Smooth muscle cell (in vitro differentiated cells): ENCODE results near the gene PRKCD. TPM values are rescaled to one million over a fixed set of nuclear protein-coding genes. Genes with fewer than 3 reads are reported as not detected.

Source experiments
- DNase-seq: peaks from one replicate; lab custom pipeline; 2025; ENCODE audit not compliant: unreplicated experiment; lab: John Stamatoyannopoulos, UW
- H2AFZ ChIP-seq: fragments of 200-600 bp; sonication (generic); 2 replicates; pipeline ENCODE4 v1.6.0; 2016; ENCODE audit warnings: antibody characterized with exemption, low read depth, mild to moderate bottlenecking
- H3F3A ChIP-seq: fragments of 200-600 bp; sonication (generic); 2 replicates; pipeline ENCODE4 v1.6.0; 2017; ENCODE audit warnings: antibody characterized with exemption, low read depth
- H3K27ac ChIP-seq: fragments of 200-600 bp; sonication (generic); 2 replicates; pipeline ENCODE4 v1.5.1; 2016; ENCODE audit warnings: low read depth, mild to moderate bottlenecking
- H3K27me3 ChIP-seq: fragments of 200-600 bp; sonication (generic); 2 replicates; pipeline ENCODE4 v1.6.1; 2016; ENCODE audit warnings: low read depth, mild to moderate bottlenecking
- H3K36me3 ChIP-seq: fragments of 200-600 bp; sonication (generic); 2 replicates; pipeline ENCODE4 v1.5.1; 2016; ENCODE audit warnings: low read depth
- H3K4me1 ChIP-seq: fragments of 200-600 bp; sonication (generic); 2 replicates; pipeline ENCODE4 v1.5.1; 2016; ENCODE audit warnings: low read depth
- H3K4me2 ChIP-seq: fragments of 200-600 bp; sonication (generic); 2 replicates; pipeline ENCODE4 v1.6.0; 2016; ENCODE audit warnings: mild to moderate bottlenecking
- H3K4me3 ChIP-seq: fragments of 200-600 bp; sonication (generic); 2 replicates; pipeline ENCODE4 v1.5.1; 2016; ENCODE audit warnings: mild to moderate bottlenecking
- H3K79me2 ChIP-seq: fragments of 200-600 bp; sonication (generic); 2 replicates; pipeline ENCODE4 v1.6.0; 2016; ENCODE audit warnings: low read depth, mild to moderate bottlenecking
- H3K9ac ChIP-seq: fragments of 200-600 bp; sonication (generic); 2 replicates; pipeline ENCODE4 v1.6.0; 2016; ENCODE audit warnings: low read depth
- H3K9me3 ChIP-seq: fragments of 200-600 bp; sonication (generic); replicated peaks from 2 replicates; pipeline ENCODE4 v1.5.1; 2016; ENCODE audit warnings: low read depth
- H4K20me1 ChIP-seq: fragments of 200-600 bp; sonication (generic); 2 replicates; pipeline ENCODE4 v1.6.0; 2016; ENCODE audit warnings: low read depth
- WGBS: methylation state at CpG from one replicate; pipeline ENCODE4 v1.1.7; 2016; ENCODE audit warnings: low lambda C conversion rate; 5-methylcytosine and 5-hydroxymethylcytosine counted together
- polyA plus RNA-seq: library from polyadenylated mRNA; unstranded; fragments of >200 nt; fragmentation: Nextera tagmentation; extraction: Ambion mirVana; gene quantifications from 2 replicates; pipeline ENCODE4 v1.2.1, GENCODE V29; 2016
- total RNA-seq: library from RNA; depleted of rRNA; stranded (reverse); fragments of >200 nt; gene quantifications from 2 replicates; pipeline ENCODE4 v1.2.3, GENCODE V29; 2014
- TF ChIP-seq, protein P1 (sequence below): fragments of 200-600 bp; sonication (generic); IDR thresholded peaks from 2 replicates; pipeline ENCODE4 v1.5.1; 2017; ENCODE audit warnings: borderline replicate concordance, mild to moderate bottlenecking, antibody characterized with exemption; ENCODE audit not compliant: insufficient read depth, poor library complexity, severe bottlenecking

The PRKCD gene
- total and polyA plus RNA-seq, 2 experiments from 2014 or later = 6.1 to 22.5 TPM

DNA sequence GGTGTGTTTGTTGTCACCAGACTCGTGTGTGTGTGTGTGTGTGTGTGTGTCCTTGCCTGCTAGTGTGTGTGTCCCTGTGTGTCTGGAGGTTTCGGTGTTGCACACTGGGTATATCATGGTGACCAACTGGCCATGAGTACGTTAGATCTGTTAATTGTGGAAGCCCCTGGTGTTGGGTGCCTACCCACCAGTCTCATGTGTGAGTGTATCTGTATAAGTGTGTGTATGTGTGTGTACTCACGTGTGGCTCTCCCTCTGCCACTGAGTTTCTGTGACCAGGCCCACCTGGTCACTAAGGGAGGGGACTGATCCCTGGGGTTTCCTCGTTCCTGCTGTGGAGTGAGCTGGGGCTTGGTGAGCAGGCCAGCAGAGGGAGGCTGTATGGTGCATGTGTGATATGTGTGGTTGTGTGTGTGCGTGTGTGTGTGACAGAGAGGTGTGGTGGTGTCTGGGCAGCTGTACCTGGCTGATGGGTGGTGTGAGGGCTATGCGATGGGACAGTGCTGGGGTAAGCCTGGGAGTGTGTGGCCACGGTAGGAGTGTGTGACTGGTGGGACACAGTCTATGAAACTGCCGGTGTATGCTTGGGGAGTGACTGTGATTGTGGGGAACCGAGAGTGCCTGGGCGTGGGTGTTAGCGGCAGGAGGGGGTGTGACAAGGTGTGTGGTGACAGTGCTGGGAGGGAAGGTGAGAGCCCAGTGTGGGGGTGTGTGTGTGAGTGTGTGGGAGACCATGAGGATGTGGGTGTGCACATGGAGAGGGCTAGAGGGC is 1.8 kb downstream of the PRKCD start:
- peak overlapping the region; percentile 40 for H3K27ac ChIP-seq
- H3K4me3 ChIP-seq = peak overlapping the region; percentile 94
- WGBS = 73% methylated on average over 12 of the region's 12 CpGs
- H3K36me3 ChIP-seq = no peaks in the 10 kb centered on the region
- H3K9me3 ChIP-seq = no peaks in the 10 kb centered on the region
- H4K20me1 ChIP-seq = peaks cover 49% of the 10 kb centered on the region
- H3K27me3 ChIP-seq = no peaks in the 10 kb centered on the region
- peak overlapping the region; percentile 98 for H3K4me2 ChIP-seq
- H3K4me1 ChIP-seq = peaks cover 4% of the 10 kb centered on the region
- DNase-seq = no peak
- no peaks in the 10 kb centered on the region for H3F3A ChIP-seq
- no peaks in the 10 kb centered on the region for H3K79me2 ChIP-seq
- TF ChIP-seq, protein P1, sequence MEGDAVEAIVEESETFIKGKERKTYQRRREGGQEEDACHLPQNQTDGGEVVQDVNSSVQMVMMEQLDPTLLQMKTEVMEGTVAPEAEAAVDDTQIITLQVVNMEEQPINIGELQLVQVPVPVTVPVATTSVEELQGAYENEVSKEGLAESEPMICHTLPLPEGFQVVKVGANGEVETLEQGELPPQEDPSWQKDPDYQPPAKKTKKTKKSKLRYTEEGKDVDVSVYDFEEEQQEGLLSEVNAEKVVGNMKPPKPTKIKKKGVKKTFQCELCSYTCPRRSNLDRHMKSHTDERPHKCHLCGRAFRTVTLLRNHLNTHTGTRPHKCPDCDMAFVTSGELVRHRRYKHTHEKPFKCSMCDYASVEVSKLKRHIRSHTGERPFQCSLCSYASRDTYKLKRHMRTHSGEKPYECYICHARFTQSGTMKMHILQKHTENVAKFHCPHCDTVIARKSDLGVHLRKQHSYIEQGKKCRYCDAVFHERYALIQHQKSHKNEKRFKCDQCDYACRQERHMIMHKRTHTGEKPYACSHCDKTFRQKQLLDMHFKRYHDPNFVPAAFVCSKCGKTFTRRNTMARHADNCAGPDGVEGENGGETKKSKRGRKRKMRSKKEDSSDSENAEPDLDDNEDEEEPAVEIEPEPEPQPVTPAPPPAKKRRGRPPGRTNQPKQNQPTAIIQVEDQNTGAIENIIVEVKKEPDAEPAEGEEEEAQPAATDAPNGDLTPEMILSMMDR = no peak
- H2AFZ ChIP-seq = no peak overlapping the region
- H3K9ac ChIP-seq = peak overlapping the region; percentile 70

DNA sequence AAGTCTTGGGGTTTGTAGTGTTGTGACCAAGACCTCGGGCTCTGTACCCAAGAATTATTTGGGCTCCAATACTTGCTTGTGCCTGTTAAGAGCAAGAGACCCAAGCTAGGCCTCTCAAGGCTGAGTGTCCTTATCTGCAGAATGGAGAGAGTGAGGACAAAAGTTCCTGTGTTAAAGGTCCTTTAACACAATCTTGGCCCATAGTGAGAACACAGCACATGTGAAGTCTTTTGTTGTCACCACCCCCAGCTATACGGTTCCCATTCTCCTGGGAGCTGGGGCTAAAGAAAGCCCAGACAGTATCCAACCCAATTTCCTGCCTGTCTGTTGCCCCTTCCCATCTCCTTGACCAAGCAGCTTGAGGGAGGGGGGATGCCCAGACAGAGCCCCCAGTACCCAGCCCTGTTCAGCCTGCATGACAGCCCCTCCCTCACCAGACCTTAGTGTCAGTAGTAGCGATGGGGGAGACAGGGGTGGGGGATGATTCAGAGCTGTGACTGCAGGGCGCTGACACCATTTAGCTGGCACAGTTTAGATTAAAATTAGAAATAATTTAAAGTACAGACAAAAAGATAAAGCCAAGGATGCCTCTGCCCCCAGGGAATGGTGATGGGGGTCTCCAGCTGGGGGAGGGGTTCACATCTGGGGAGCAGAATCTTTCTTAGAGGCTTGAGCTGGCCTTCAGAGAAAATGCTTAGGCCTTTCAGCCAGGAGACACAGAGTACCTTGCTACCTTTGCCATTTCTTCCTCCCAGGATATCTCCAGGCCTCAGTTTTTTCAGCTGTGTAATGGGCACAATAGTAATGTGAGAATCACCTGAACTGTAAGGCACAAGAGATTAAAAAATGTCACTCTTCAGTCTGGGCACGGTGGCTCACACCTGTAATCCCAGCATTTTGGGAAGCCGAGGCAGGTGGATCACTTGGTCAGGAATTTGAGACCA is 2.7 kb downstream of the PRKCD start:
- Histone ChIP-seq H3K27ac (peak overlapping the region; percentile 31), H3F3A (no peaks in the 10 kb centered on the region), H2AFZ (no peak overlapping the region), H3K36me3 (no peaks in the 10 kb centered on the region), H3K4me3 (peak overlapping the region; percentile 94), H3K4me2 (no peak overlapping the region), H3K79me2 (no peaks in the 10 kb centered on the region), H3K4me1 (peaks cover 6% of the 10 kb centered on the region), H3K27me3 (no peaks in the 10 kb centered on the region), H3K9me3 (no peaks in the 10 kb centered on the region), H3K9ac (no peak overlapping the region), H4K20me1 (peaks cover 58% of the 10 kb centered on the region)
- 74% methylated on average over 6 of the region's 6 CpGs for WGBS
- TF ChIP-seq, protein P1 = no peak
- no peak for DNase-seq

DNA sequence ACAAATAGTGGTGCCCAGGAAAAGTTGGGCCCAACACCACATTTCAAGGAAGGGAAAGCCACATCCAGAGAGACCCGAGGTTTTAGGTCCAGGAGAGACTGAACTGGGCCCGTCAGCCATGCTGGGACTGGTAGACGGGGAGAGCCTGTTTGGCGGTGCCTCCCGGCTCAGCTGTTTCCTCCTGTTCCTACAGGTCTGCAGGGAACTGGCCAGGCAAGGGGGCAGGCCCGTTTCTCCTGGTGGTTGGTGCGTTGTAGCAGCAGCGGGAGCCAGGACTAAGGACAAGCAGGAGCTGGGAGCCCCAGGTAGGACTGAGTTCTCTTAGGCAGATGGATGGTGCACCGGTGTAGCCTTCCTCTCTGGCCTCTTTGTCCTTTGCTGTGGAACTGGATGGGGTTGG is 3.9 kb downstream of the PRKCD start:
- no peak overlapping the region for H3K9ac ChIP-seq

More for the DNA sequence above, 3.9 kb downstream of the PRKCD start:
- WGBS = 74% methylated on average over 9 of the region's 9 CpGs
- Histone ChIP-seq H3F3A (no peaks in the 10 kb centered on the region), H4K20me1 (peaks cover 70% of the 10 kb centered on the region), H3K27me3 (no peaks in the 10 kb centered on the region), H3K79me2 (no peaks in the 10 kb centered on the region), H3K4me2 (no peak overlapping the region), H3K27ac (no peak overlapping the region), H2AFZ (no peak overlapping the region), H3K4me1 (peaks cover 6% of the 10 kb centered on the region), H3K4me3 (no peak overlapping the region), H3K9me3 (no peaks in the 10 kb centered on the region), H3K36me3 (no peaks in the 10 kb centered on the region)
- no peak for DNase-seq
- TF ChIP-seq, protein P1 = no peak
